Chondrocyte (in vitro differentiated cells): ENCODE results near the gene COBL. TPM values are rescaled to one million over a fixed set of nuclear protein-coding genes. Genes with fewer than 3 reads are reported as not detected.

Source experiments
- DNase-seq: peaks from one replicate; pipeline ENCODE4 v3.0.0; 2021; ENCODE audit warnings: mixed read lengths, low spot score
- H3K27ac Mint-ChIP-seq: one replicate; pipeline ENCODE4 v1.8.0; 2021; ENCODE audit warnings: mild to moderate bottlenecking, moderate library complexity, mixed read lengths; ENCODE audit not compliant: unreplicated experiment
- H3K27me3 Mint-ChIP-seq: 2 replicates; pipeline ENCODE4 v1.8.0; 2021; ENCODE audit warnings: low read depth, mixed read lengths
- H3K36me3 Mint-ChIP-seq: 2 replicates; pipeline ENCODE4 v1.8.0; 2021; ENCODE audit warnings: low read depth, mixed read lengths
- H3K4me1 Mint-ChIP-seq: 2 replicates; pipeline ENCODE4 v1.8.0; 2021; ENCODE audit warnings: low read depth, mild to moderate bottlenecking, mixed read lengths
- H3K4me3 Mint-ChIP-seq: one replicate; pipeline ENCODE4 v1.8.0; 2021; ENCODE audit warnings: mild to moderate bottlenecking, moderate library complexity, mixed read lengths; ENCODE audit not compliant: unreplicated experiment
- H3K9me3 Mint-ChIP-seq: 2 replicates; pipeline ENCODE4 v1.8.0; 2021; ENCODE audit warnings: low read depth, mixed read lengths
- total RNA-seq: library from RNA; stranded (reverse); gene quantifications from 3 replicates; pipeline ENCODE4 v1.2.1, GENCODE V29; 2021
- TF ChIP-seq, protein P1 (sequence below): fragments of 200-600 bp; sonication (generic); IDR thresholded peaks from 2 replicates; pipeline ENCODE4 v1.5.0; 2021; ENCODE audit warnings: antibody characterized with exemption, mild to moderate bottlenecking, moderate library complexity

Gene COBL
- total RNA-seq, 1 donor from 2014 or later: 0.17 TPM

DNA sequence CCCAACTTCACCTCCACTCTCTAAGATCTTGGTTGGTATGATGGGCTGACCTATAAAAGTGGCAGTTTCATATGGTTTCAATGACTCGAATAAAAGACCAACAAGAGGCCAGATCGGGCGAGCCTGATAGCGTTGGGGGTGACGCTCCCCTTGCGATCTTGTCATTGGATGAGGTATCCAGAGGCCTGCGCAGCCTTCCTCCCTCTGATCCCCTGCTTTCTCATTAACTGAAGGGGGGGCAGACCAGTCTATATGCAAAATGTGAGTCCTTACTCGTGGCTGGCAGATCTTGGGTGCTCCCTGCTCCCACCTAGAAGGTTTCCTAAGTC lies 937 bp upstream of the COBL start:
- H3K27ac Mint-ChIP-seq: no peak overlapping the region
- H3K9me3 Mint-ChIP-seq: no peaks in the 10 kb centered on the region
- H3K4me1 Mint-ChIP-seq: peaks cover 11% of the 10 kb centered on the region
- H3K27me3 Mint-ChIP-seq: peaks cover 61% of the 10 kb centered on the region
- H3K36me3 Mint-ChIP-seq: no peaks in the 10 kb centered on the region
- no peak for DNase-seq
- peak overlapping the region; percentile 61 for H3K4me3 Mint-ChIP-seq
- TF ChIP-seq, protein P1, sequence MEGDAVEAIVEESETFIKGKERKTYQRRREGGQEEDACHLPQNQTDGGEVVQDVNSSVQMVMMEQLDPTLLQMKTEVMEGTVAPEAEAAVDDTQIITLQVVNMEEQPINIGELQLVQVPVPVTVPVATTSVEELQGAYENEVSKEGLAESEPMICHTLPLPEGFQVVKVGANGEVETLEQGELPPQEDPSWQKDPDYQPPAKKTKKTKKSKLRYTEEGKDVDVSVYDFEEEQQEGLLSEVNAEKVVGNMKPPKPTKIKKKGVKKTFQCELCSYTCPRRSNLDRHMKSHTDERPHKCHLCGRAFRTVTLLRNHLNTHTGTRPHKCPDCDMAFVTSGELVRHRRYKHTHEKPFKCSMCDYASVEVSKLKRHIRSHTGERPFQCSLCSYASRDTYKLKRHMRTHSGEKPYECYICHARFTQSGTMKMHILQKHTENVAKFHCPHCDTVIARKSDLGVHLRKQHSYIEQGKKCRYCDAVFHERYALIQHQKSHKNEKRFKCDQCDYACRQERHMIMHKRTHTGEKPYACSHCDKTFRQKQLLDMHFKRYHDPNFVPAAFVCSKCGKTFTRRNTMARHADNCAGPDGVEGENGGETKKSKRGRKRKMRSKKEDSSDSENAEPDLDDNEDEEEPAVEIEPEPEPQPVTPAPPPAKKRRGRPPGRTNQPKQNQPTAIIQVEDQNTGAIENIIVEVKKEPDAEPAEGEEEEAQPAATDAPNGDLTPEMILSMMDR: no peak

GRCh38 chr7:51316262-51316665 lies 345 bp downstream of the COBL start:
- Mint-ChIP-seq H3K9me3 (no peaks in the 10 kb centered on the region), H3K27ac (no peak overlapping the region), H3K36me3 (no peaks in the 10 kb centered on the region), H3K4me1 (peaks cover 11% of the 10 kb centered on the region), H3K27me3 (peaks cover 59% of the 10 kb centered on the region), H3K4me3 (peak overlapping the region; percentile 70)
- TF ChIP-seq, protein P1: peak; percentile 39
- no peak for DNase-seq

DNA sequence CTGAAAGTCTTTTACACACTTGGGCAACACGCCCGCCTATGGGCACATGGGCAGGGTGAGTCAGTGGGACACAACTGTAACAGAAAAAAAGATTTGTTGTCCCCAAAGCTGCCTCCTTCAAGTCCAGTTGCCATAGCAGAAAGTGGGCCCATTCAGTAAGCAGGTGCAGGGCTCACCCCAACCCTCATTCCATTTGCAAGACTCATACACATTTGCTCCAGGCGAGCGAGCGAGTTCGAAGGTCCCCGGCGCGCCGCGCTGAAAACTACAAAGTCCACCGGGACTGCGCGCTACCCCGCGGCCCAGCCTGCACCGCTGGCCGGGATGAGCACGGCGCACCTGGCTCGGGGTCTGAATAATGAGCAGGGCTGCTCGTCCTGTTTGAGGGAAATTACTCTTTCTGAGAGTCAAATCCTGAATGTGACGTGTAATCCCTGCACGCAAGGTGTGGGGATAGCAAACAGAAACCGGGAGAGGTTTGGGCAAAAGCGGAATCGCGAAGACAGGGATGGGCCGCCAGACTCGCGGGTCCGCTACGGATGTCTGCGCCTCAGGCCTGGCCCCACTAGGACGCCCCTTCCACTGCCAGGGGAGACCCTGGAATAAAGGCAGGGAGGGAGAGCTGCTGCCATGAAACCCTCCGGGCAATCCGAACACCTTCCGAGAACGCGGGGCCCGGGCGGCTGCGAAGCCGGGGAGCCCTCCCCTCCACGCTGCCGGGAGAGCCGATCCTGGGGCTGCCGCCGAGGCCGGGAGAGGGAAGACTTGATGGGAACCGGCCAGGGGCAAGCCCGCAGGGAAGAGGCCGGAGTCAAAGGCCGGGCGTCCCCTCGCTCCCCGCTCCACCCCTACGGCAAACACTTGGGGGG lies 982 bp downstream of the COBL start:
- Mint-ChIP-seq H3K27ac (no peak overlapping the region), H3K9me3 (no peaks in the 10 kb centered on the region), H3K4me3 (peak overlapping the region; percentile 70), H3K4me1 (peaks cover 11% of the 10 kb centered on the region), H3K36me3 (no peaks in the 10 kb centered on the region), H3K27me3 (peaks cover 58% of the 10 kb centered on the region)
- TF ChIP-seq, protein P1: no peak
- no peak for DNase-seq

DNA sequence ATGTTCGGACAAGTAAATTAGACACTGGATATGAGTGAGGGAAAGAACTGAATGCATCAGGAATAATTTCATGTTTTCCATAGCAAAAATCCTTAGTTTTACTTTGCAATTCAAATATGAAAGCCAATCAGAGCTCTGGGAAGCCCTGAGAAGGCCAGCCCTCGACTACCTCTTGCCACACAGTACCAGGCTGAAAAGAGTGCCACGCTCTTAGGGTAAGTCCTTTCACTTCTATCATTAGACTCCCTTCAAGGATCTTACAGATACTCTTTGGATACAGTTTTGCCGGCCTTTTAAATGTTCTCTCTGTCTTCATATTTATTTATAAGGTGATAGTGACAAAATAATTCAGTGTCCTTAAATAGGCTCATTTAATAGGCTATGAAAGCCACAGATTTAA lies 1.9 kb downstream of the COBL start:
- Mint-ChIP-seq H3K4me3 (peak overlapping the region; percentile 29), H3K9me3 (no peaks in the 10 kb centered on the region), H3K4me1 (peaks cover 11% of the 10 kb centered on the region), H3K27ac (no peak overlapping the region), H3K27me3 (peaks cover 64% of the 10 kb centered on the region), H3K36me3 (no peaks in the 10 kb centered on the region)
- TF ChIP-seq, protein P1: no peak
- DNase-seq: no peak

GRCh38 chr7:51313738-51314425 lies 2.7 kb downstream of the COBL start:
- Mint-ChIP-seq H3K36me3 (no peaks in the 10 kb centered on the region), H3K4me1 (peaks cover 11% of the 10 kb centered on the region), H3K27ac (no peak overlapping the region), H3K9me3 (no peaks in the 10 kb centered on the region), H3K27me3 (peaks cover 63% of the 10 kb centered on the region), H3K4me3 (no peak overlapping the region)
- no peak for DNase-seq
- TF ChIP-seq, protein P1: no peak
